ENCODE measurements around the gene KIAA1671. TPM values are rescaled to one million over a fixed set of nuclear protein-coding genes. Genes with fewer than 3 reads are reported as not detected.

The KIAA1671 gene
- total and polyA plus RNA-seq, 2 of the 13 experiments (the other 11 are each of a cell fraction or from before 2014, with no cell fraction given) = 13.5 to 13.6 TPM

- DNase-seq (ENCODE audit: low spot score) = no peak
- in situ Hi-C loops (cut with HindIII; ENCODE audit: extremely low pct_ligation_motif_present, low pct_unique_long_range_greater_than_20kb) = no loop called here
- Histone ChIP-seq H3K27ac (ENCODE audit: extremely low read length, insufficient read depth, low read length) (no peak overlapping the region), H3K9me3 (ENCODE audit: low read length) (no peaks in the 10 kb centered on the region), H3K79me2 (ENCODE audit: insufficient read depth, low read length) (no peaks in the 10 kb centered on the region), H3K4me1 (ENCODE audit: insufficient read depth, low read length) (peaks cover 3% of the 10 kb centered on the region), H3K36me3 (replicated peaks in 1 of 2; ENCODE audit: control insufficient read depth in 1 of 2, insufficient read depth in 2 of 2, low read length in 2 of 2) (no peaks in the 10 kb centered on the region; a peak in 1 of 5 replicates), H2AFZ (ENCODE audit: low read length) (no peak overlapping the region), H3K4me2 (ENCODE audit: low read depth, low read length) (no peak overlapping the region), H3K9ac (ENCODE audit: insufficient read depth, low read depth, low read length) (no peak overlapping the region), H3K27me3 (ENCODE audit: control insufficient read depth in 1 of 2, insufficient read depth in 2 of 2, low read length in 2 of 2) (no peaks in the 10 kb centered on the region; a peak in 1 of 5 replicates), H3K4me3 (replicated peaks in 1 of 3; ENCODE audit: insufficient read depth in 1 of 3, low read depth in 2 of 3, low read length in 3 of 3) (no peak overlapping the region), H4K20me1 (ENCODE audit: insufficient read depth, low read length) (no peaks in the 10 kb centered on the region)
- ChIA-PET POLR2A (no interaction called here), CTCF (ENCODE audit: low intra/inter-chr PET ratio, low total read pairs) (no interaction called here)
- intact Hi-C loops (cut with micrococcal nuclease; ENCODE audit: unreplicated experiment) = no loop called here
- 94% methylated on average over 6 of the region's 6 CpGs for WGBS (ENCODE audit: low lambda C conversion rate)
- no peak for ATAC-seq
- FAIRE-seq = no peak
- no TSS peak for BruUV-seq (replicated peaks)
- TF ChIP-seq JDP2 (CRISPR knock-in tag; IDR thresholded peaks at IDR 0.05; ENCODE audit: borderline replicate concordance) (no peak), THAP11 (CRISPR knock-in tag; IDR thresholded peaks at IDR 0.05) (no peak), MXD4 (CRISPR knock-in tag; IDR thresholded peaks at IDR 0.05) (no peak), ARID2 (CRISPR knock-in tag; IDR thresholded peaks at IDR 0.05; ENCODE audit: borderline replicate concordance) (no peak)
- TF ChIP-seq, protein P1, sequence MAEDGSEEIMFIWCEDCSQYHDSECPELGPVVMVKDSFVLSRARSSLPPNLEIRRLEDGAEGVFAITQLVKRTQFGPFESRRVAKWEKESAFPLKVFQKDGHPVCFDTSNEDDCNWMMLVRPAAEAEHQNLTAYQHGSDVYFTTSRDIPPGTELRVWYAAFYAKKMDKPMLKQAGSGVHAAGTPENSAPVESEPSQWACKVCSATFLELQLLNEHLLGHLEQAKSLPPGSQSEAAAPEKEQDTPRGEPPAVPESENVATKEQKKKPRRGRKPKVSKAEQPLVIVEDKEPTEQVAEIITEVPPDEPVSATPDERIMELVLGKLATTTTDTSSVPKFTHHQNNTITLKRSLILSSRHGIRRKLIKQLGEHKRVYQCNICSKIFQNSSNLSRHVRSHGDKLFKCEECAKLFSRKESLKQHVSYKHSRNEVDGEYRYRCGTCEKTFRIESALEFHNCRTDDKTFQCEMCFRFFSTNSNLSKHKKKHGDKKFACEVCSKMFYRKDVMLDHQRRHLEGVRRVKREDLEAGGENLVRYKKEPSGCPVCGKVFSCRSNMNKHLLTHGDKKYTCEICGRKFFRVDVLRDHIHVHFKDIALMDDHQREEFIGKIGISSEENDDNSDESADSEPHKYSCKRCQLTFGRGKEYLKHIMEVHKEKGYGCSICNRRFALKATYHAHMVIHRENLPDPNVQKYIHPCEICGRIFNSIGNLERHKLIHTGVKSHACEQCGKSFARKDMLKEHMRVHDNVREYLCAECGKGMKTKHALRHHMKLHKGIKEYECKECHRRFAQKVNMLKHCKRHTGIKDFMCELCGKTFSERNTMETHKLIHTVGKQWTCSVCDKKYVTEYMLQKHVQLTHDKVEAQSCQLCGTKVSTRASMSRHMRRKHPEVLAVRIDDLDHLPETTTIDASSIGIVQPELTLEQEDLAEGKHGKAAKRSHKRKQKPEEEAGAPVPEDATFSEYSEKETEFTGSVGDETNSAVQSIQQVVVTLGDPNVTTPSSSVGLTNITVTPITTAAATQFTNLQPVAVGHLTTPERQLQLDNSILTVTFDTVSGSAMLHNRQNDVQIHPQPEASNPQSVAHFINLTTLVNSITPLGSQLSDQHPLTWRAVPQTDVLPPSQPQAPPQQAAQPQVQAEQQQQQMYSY (CRISPR knock-in tag; IDR thresholded peaks at IDR 0.05) = no peak
- TF ChIP-seq, protein P2, sequence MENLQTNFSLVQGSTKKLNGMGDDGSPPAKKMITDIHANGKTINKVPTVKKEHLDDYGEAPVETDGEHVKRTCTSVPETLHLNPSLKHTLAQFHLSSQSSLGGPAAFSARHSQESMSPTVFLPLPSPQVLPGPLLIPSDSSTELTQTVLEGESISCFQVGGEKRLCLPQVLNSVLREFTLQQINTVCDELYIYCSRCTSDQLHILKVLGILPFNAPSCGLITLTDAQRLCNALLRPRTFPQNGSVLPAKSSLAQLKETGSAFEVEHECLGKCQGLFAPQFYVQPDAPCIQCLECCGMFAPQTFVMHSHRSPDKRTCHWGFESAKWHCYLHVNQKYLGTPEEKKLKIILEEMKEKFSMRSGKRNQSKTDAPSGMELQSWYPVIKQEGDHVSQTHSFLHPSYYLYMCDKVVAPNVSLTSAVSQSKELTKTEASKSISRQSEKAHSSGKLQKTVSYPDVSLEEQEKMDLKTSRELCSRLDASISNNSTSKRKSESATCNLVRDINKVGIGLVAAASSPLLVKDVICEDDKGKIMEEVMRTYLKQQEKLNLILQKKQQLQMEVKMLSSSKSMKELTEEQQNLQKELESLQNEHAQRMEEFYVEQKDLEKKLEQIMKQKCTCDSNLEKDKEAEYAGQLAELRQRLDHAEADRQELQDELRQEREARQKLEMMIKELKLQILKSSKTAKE (CRISPR knock-in tag; IDR thresholded peaks at IDR 0.05; ENCODE audit: borderline replicate concordance) = no peak
These were observed 151.9 kb downstream of the KIAA1671 start for GRCh38 chr22:25104367-25104766.
